PFSK-1 (cell line): ENCODE results near the gene SLC6A8.

Source experiments
- POLR2AphosphoS5 ChIP-seq: IDR thresholded peaks from 2 replicates; pipeline ENCODE4 v1.6.1; 2012; ENCODE audit warnings: low read depth, mild to moderate bottlenecking, control low read depth, low read length, moderate library complexity
- SIN3A ChIP-seq: IDR thresholded peaks from 2 replicates; pipeline ENCODE4 v1.6.1; 2012; ENCODE audit warnings: mild to moderate bottlenecking, low read length, moderate library complexity, borderline replicate concordance; ENCODE audit not compliant: insufficient read depth

DNA sequence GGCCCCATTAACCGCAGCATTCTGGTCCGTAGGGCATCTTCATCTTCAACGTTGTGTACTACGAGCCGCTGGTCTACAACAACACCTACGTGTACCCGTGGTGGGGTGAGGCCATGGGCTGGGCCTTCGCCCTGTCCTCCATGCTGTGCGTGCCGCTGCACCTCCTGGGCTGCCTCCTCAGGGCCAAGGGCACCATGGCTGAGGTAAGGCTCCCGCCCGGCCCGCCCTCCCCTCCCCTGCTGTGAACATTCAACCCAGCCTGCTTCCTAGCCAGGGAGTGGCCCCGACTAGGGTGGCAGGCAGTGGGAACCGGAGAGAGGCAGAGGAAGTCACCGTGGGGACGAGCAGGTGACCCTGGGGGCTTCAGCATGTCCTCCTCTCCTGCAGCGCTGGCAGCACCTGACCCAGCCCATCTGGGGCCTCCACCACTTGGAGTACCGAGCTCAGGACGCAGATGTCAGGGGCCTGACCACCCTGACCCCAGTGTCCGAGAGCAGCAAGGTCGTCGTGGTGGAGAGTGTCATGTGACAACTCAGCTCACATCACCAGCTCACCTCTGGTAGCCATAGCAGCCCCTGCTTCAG is 7.1 kb downstream of the SLC6A8 start:
- TF ChIP-seq POLR2AphosphoS5 (no peak), SIN3A (no peak)
